Daoy (cell line): ENCODE data around the gene CIB4. TPM values are rescaled to one million over a fixed set of nuclear protein-coding genes. Genes with fewer than 3 reads are reported as not detected.

ENCODE experiments used
- DNase-seq: peaks from one replicate; pipeline ENCODE4 v3.0.0-alpha.2; 2015; ENCODE audit warnings: low read depth
- total RNA-seq: library from RNA; depleted of rRNA; stranded (reverse); fragments of >200 nt; shearing (Covaris generic); gene quantifications from 2 replicates; pipeline ENCODE4 v1.2.3, GENCODE V29; 2014

Gene CIB4
- total RNA-seq, 1 experiment from 2014 or later, result not detected

DNA sequence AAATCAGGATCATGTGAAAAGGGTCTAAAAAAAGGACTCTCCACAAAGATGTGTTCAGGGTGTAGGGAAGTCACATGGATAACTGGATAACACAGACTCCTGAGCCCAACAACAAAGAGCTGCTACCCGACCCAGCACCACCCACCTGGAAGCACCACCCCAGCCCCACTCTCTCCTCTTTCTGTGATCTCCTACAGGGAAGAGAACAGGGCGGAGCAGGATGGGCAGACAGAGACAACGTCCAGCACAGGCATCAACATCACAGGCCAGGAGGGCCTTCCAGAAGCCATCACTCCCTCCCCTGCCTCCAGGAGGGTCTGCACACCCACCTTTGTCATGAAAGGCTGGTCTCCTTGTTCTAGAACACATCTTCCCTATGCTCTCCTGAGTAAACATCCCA lies 1.3 kb upstream of the CIB4 start:
- no peak for DNase-seq

DNA sequence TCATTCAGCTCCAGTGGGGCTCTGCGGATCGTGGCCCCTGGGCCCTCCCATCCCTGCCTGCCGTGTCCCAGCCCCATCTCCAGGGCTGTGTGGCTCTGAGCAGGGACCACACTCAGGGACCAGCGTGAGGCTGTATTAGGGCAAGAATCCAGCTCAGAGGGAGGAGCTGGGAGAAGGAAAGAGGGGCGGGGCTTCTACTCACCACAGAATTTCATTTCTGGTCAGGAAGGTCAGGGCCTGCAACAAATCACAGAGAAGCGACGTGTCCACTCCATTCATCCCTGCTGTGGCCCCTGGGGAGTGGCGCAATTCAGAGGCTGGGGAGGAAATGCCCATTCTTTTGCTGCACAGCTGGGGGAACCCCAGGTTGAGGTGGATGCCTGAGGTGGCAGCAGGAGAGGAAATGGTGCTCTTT lies 828 bp downstream of the CIB4 start:
- peak; percentile 44 for DNase-seq

GRCh38 chr2:26639685-26640243 lies 1.4 kb downstream of the CIB4 start:
- no peak for DNase-seq

DNA sequence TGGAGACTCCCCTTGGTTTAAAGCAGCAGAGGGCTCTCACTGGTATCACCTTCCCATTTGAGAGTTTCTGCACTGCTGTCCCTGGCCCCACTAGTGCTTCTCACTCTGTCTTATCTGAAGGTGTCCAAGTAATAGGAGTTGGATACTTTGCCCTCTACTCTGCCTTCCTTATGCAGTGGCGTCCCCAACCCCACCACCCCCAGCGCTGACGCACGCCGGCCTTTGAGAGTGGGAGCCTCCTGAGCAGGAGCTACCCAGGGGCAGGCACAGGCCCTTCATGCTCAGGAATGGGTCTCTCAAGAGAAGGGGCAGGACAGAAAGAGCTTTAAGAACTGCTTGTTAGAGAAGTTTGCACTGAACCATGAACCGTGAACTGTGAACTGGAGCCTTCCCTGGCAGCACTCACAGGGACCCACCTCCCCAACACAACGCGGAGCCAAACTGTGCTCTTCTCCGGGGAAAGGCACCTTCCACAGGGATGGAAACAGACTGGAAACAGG lies 3.3 kb downstream of the CIB4 start:
- DNase-seq, result no peak

GRCh38 chr2:26636935-26637334 lies 4.2 kb downstream of the CIB4 start:
- DNase-seq, result no peak

- no peak for DNase-seq
Measured at GRCh38 chr2:26635401-26635800, 5.8 kb downstream of the CIB4 start.

- DNase-seq, result no peak
Measured at GRCh38 chr2:26634636-26635230, 6.4 kb downstream of the CIB4 start.

GRCh38 chr2:26633993-26634595 lies 7.1 kb downstream of the CIB4 start:
- no peak for DNase-seq

DNA sequence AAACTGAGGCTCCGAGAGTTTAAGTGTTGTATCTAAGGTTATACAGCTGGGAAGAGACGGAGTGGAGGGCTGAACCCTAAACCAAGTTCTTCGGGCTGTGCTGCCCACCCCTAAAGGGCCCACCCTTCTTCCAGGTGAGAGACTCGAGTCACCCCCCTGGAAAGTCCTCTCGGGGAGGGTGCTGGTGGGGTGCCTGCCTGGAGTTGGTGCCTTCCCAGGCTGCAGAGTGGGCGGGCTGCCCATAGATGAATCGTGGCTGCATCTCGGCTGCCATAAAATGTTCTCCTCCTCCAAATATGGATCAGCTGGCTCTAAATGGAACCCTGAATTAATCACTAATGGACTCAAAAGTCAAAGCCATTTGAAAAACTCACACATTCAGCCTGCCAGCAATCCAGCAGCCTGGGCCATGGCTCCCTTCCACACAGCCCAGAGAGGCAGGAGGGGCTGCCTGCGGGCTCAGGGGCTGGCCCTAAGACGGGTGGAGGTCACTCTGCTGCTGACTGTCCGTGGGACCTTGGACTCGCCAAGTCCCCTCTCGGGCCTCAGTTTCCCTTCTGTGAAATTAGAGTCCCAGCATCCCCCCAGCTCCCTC lies 7.7 kb downstream of the CIB4 start:
- no peak for DNase-seq

GRCh38 chr2:26632624-26633185 lies 8.5 kb downstream of the CIB4 start:
- DNase-seq, result no peak

- DNase-seq, result no peak
Measured at GRCh38 chr2:26631401-26632170, 9.6 kb downstream of the CIB4 start.

- DNase-seq, result peak; percentile 69
Measured at GRCh38 chr2:26630669-26631360, 10.4 kb downstream of the CIB4 start.

DNA sequence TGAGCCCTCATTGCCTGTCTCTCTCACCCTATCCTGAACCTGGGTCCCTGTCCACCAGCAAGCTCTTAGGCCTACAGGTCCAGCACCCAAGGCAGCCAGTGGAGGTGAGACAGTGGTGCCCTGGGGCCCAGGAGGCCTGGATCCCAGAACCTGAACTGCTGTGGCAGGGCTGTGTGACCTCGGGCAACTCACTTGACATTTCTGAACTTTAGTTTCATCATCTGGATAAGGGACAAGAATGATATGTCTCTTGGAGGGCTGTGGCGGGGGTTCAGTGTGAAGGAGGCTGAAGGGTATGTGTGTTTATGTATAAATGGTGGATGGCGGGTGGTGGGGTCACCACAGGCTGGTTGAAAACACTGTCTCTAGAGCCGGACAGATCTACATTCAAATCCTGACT lies 10.9 kb downstream of the CIB4 start:
- DNase-seq, result no peak

DNA sequence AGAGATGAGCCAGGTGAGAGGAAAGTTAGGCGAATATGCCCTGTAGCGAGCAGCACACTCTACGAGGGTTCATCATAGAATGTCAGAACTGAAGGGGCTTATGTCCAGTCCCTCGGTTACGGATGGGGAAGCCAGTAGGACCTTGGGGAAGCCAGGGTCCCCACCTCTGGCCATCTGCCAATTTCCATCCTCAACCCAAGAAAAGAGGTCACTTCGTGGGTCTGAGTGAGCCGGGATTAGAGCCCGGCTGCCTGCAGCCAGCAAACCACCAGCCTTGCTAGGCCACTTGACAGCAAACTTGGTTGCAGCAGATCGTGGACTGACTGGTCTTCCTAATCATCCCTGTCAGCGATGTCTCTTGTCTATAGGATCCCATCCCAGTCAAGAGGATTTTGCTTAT lies 11.4 kb downstream of the CIB4 start:
- no peak for DNase-seq

DNA sequence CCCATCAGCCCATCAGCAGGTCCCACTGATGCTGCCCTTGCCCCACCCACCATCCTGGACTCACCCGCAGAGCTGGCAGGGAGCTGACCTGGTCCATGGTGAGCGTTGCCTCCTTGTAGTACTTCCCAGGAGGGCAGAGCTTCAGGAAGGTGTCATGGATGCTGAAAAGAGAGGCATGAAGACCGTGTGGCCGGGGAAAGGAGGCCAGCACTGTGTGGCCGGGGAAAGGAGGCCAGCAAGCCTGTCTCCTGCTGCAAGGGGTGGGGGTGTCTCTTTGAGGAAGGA lies 11.9 kb downstream of the CIB4 start:
- no peak for DNase-seq

- DNase-seq, result no peak
Measured at GRCh38 chr2:26628561-26629345, 12.4 kb downstream of the CIB4 start.

DNA sequence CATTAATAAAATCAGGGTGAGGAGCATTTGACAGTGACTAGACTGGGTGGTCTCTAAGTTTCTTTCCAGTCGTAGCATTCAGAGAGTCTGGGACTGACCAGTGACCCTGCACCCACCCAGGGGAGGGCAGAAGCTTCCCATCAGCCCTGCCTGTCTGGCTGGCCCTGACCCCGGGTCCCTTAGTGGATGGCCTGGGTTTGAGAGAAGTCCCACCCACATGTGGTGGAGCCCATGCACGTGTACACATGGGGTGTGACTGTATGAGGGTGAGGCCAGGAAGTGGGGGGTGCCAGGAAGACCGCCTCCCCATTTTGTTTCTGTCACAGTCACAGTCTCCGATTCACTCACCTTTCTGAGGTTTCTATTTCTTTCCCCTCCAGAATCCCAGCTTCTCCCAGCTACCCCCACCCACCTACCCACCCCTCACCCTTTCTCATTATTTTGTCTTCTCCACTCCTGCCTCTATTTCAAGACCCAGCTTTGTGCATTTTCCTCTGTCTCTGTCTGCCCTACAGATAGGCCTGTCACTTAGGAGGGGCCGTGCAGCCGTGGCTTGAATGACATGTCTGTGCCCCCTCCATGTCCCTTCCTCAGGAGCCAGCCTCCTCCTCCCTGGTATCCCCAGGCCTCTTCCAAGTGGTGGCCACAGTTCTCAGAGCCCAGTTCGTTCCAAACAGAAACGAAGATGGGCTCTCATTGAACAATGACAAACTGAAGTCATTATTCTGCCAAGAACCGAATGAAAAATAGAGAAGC lies 13.6 kb downstream of the CIB4 start:
- DNase-seq, result no peak

DNA sequence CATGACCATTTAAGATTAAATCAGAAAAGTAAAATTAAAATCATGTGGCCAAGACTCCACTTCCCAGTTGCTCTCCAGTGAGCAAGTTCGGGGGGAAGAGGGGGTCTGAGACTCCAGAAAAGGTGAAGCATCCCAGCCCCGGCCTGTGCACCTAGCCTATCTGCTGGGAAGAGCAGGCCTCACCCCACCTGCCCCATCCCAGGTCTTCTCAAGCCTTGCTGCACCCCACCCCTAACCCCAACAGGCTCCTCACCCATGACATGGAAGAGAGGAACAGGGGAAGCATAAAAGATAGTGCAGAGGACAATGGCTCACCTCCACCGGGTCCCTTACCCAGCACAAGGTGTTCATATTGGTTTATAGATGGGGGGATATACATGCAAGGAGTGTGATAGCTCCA lies 14.6 kb downstream of the CIB4 start:
- no peak for DNase-seq

GRCh38 chr2:26623541-26624495 lies 17.3 kb downstream of the CIB4 start:
- peak; percentile 64 for DNase-seq
